Ovary (tissue), 9 donors: ENCODE data around the gene SLITRK3. TPM values are rescaled to one million over a fixed set of nuclear protein-coding genes. Genes with fewer than 3 reads are reported as not detected.

ENCODE experiments used
- DNase-seq, 5 donors: peaks; one replicate each; pipeline ENCODE4 v3.0.0-alpha.2; 2019 to 2020
- H3K27ac ChIP-seq, 2 donors: fragments of 200-600 bp; one replicate each; pipeline versions ENCODE4 v1.5.1 to v1.8.0; 2019 to 2022
- H3K27me3 ChIP-seq: fragments of 200-600 bp; one replicate; pipeline ENCODE4 v1.8.0; 2022
- H3K36me3 ChIP-seq: fragments of 200-600 bp; sonication (generic); one replicate; pipeline ENCODE4 v1.5.1; 2019
- H3K4me1 ChIP-seq: one replicate; pipeline ENCODE4 v1.8.1; 2013; ENCODE audit warnings: mild to moderate bottlenecking, moderate library complexity; ENCODE audit not compliant: insufficient read depth
- H3K4me3 ChIP-seq: fragments of 200-600 bp; sonication (generic); one replicate; pipeline ENCODE4 v1.5.1; 2017
- H3K9me3 ChIP-seq, 2 donors: fragments of 200-600 bp in 1 of 2; sonication (generic) in 1 of 2; one replicate each; pipeline versions ENCODE4 v1.5.1 to v1.8.1; 2013 to 2019; ENCODE audit warnings: mild to moderate bottlenecking in 1 of 2, moderate library complexity in 1 of 2
- EP300 ChIP-seq: sonication (generic); formaldehyde crosslinking; IDR thresholded peaks from one replicate; pipeline ENCODE4 v1.6.1; 2017; ENCODE audit warnings: antibody characterized with exemption
- POLR2A ChIP-seq: fragments of 450-650 bp; IDR thresholded peaks from one replicate; pipeline ENCODE4 v1.6.1; 2017; ENCODE audit warnings: antibody characterized with exemption, mild to moderate bottlenecking, moderate library complexity
- WGBS, 3 donors: extraction: QIAGEN DNeasy Blood & Tissue Kit in 1 of 3; methylation state at CpG; one replicate each; pipeline versions ENCODE4 v1.1.5 to v1.1.7; 2013 to 2017; 5-methylcytosine and 5-hydroxymethylcytosine counted together
- intact Hi-C, 4 donors: fragments of 100-400 bp; cut with DNase I; formaldehyde crosslinking; loops; one replicate each; pipeline versions ENCODE4 v1.11.0 to v1.15.1; 2022 to 2023
- polyA plus RNA-seq, 2 donors: library from polyadenylated mRNA; stranded (reverse); fragments of 200-250 nt in 1 of 2; fragments of 350-450 nt in 1 of 2; fragmentation: Illumina TruSeq in 1 of 2; extraction: RNeasy Lipid Tissue Mini Kit (QIAGEN cat#74804) in 1 of 2; gene quantifications; one replicate each; pipeline ENCODE4 v1.2.3, GENCODE V29; 2013 to 2014
- total RNA-seq, 7 donors: library from RNA; depleted of rRNA in 2 of 7; stranded (reverse); fragments of >200 nt in 2 of 7; fragmentation: NEBNext Ultra II Directional in 3 of 7; extraction: Animal tissue kit (Norgen Biotek cat#: 25700) in 3 of 7; gene quantifications; one replicate each; pipeline versions ENCODE4 v1.1.0 to v1.2.4, GENCODE V29; 2016 to 2023
- TF ChIP-seq, protein P1 (sequence below), 3 donors: fragments of 450-650 bp in 2 of 3; fragments of 200-600 bp in 1 of 3; IDR thresholded peaks; one replicate each; pipeline versions ENCODE4 v1.5.1 to v1.8.0; 2016 to 2022; ENCODE audit warnings: antibody characterized with exemption in 3 of 3, mild to moderate bottlenecking in 1 of 3
- donor health status: DM: no; HTN: no; CAD: no; lungs with moderate emphysema.
- donor health status: DM: no; HTN: no; CAD: no.
- donor health status: Bipolar disorder and iron deficiency.
- donor health status: DM: yes; HTN: yes; CAD: no.
- donor health status: DM: no; HTN: no; CAD: no.
- donor health status: DM: yes; HTN: yes; CAD: no.

The SLITRK3 gene
- total and polyA plus RNA-seq, 9 donors, result 0.05 to 7.6 (median 0.71) TPM; not detected in 1

DNA sequence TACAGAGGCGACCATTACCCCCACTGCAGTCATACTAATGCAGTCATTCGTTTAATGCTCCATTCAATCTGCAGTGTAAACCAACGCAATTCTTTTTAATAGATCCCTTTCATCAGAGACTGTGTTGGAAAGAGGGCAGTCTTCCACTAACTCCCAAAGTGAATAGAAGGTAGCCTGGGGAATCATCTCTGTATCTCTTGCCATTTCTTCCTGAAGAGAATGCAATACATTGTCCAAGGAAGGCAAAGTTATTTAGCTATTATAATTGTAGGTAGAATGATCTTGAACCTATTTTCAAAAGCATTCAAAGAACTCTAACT, 1.3 kb upstream of the SLITRK3 start:
- Histone ChIP-seq H3K27ac (no peak overlapping the region), H3K36me3 (no peaks in the 10 kb centered on the region), H3K27me3 (no peaks in the 10 kb centered on the region), H3K9me3 (no peaks in the 10 kb centered on the region), H3K4me1 (peaks cover 2% of the 10 kb centered on the region), H3K4me3 (peak overlapping the region; percentile 39)
- 16 to 24% (median 18%) methylated on average over 3 of the region's 3 CpGs for WGBS, 3 donors
- TF ChIP-seq, protein P1, sequence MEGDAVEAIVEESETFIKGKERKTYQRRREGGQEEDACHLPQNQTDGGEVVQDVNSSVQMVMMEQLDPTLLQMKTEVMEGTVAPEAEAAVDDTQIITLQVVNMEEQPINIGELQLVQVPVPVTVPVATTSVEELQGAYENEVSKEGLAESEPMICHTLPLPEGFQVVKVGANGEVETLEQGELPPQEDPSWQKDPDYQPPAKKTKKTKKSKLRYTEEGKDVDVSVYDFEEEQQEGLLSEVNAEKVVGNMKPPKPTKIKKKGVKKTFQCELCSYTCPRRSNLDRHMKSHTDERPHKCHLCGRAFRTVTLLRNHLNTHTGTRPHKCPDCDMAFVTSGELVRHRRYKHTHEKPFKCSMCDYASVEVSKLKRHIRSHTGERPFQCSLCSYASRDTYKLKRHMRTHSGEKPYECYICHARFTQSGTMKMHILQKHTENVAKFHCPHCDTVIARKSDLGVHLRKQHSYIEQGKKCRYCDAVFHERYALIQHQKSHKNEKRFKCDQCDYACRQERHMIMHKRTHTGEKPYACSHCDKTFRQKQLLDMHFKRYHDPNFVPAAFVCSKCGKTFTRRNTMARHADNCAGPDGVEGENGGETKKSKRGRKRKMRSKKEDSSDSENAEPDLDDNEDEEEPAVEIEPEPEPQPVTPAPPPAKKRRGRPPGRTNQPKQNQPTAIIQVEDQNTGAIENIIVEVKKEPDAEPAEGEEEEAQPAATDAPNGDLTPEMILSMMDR (IDR thresholded peaks at IDR 0.05), result no peak
- TF ChIP-seq EP300 (no peak), POLR2A (no peak)
- no peak for DNase-seq
- intact Hi-C loops, result no loop called here

DNA sequence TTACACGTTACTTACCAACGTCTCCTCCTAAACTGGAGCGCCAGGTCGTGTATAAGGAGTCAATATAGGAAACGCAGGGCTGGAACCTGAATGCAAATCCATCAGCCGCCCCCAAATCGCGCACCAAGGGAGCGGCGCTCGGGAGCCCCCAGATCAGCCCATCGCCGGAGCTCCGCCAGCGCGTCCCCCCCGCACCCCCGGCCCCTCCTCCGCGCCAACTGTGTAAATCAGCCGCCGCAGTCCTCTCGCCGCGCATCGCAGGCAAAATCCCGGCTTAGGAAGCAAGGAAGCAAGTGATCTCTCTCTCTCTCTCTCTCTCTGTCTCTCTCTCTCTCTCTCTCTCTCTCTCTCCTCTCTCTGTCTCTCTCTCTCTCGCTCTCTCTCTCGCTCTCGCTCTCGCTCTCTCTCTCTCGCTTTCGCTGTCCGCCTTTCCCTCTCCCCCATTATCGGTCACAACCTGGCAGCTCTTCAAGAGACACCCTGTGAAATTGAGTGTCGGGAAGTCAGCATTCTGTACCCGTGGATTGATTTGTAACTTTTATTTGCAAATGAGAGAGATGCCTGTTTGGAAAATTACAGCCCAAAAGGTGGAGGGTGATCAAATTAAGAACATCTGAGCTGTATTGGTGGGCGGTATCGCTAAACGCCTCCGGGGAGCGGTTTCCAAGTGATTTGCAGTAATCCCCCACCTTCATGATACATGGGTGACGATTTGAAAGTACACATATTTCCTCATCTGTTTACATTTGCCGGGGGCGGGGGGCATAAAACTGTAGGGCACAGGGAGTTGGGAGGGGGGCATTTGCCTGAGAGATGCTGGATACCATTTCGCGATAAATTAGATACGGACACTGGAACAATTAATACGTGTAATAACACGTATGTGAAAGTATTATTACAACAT, 645 bp upstream of the SLITRK3 start:
- Histone ChIP-seq H3K9me3 (no peaks in the 10 kb centered on the region), H3K27me3 (no peaks in the 10 kb centered on the region), H3K4me1 (peaks cover 2% of the 10 kb centered on the region), H3K36me3 (no peaks in the 10 kb centered on the region), H3K27ac (no peak overlapping the region), H3K4me3 (peak overlapping the region; percentile 39)
- WGBS, 3 donors, result 2% methylated on average over 47 to 50 of the region's 50 CpGs
- DNase-seq, result no peak
- intact Hi-C loops, result no loop called here
- TF ChIP-seq, protein P1 (IDR thresholded peaks at IDR 0.05), result peak in 1 of 3 donors; percentile 26
- TF ChIP-seq EP300 (no peak), POLR2A (no peak)

DNA sequence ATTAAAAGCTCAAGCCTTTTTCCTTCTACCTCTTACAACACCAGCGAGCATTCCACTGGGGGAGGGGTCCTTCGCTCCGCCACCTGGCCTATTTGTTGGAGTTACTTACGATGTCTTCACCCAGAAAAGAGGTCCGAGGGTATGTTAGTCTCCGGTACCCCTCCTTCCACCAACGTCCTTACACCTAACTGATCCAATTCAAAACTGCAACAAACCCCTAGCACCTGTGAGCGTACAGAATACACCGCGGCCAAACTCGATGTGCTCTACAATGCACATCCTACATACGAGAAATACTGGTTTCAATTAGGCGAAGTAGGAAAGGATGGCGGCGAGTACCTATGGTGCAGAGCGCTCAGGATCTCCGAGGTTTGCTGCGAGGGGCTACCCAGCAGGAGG, 944 bp downstream of the SLITRK3 start:
- Histone ChIP-seq H3K27me3 (no peaks in the 10 kb centered on the region), H3K27ac (no peak overlapping the region), H3K9me3 (no peaks in the 10 kb centered on the region), H3K36me3 (no peaks in the 10 kb centered on the region), H3K4me1 (peaks cover 2% of the 10 kb centered on the region), H3K4me3 (peak overlapping the region; percentile 39)
- WGBS, 3 donors, result 4 to 15% (median 11%) methylated on average over 18 of the region's 18 CpGs
- DNase-seq, result no peak
- intact Hi-C loops, result no loop called here
- TF ChIP-seq POLR2A (no peak), EP300 (no peak)
- TF ChIP-seq, protein P1 (IDR thresholded peaks at IDR 0.05), result no peak

DNA sequence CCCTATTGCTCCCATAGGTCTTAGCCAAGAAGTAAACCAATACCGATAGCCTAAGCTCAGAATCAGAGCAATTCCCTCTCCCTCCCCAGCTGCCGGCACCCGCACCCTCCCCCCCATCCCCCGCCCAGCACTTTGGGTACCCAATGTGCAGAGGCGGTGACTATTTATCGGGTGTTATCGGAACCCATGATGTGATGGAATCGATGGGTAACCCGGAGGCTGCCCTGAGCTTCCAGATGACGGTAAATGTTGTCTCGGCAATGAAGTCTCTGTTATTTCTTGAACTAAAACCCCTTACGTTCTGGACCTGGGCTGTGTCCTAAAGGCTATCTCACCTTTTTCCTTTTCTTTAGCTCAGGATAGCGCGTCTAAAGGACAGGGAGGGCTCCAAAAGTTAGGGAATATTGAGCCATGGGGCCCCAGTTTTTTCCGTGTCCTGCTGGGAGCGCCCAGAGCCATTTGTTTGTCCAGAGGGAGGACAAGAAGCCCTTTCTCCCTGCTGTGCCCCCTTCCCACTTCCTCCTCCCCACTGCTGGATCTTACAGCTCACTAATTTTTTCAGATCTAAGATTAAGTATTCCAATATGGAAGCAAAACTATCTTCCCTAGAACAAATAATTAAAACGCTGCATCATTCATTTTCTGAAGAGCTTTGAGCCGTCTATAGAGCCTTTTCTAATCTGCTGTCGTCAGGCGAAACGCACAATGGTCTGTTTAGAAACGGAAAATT, 1.5 kb downstream of the SLITRK3 start:
- Histone ChIP-seq H3K27me3 (no peaks in the 10 kb centered on the region), H3K4me1 (peaks cover 2% of the 10 kb centered on the region), H3K36me3 (no peaks in the 10 kb centered on the region), H3K9me3 (no peaks in the 10 kb centered on the region), H3K27ac (no peak overlapping the region), H3K4me3 (peak overlapping the region; percentile 39)
- DNase-seq, result no peak
- intact Hi-C loops, result no loop called here
- 11 to 22% (median 19%) methylated on average over 22 of the region's 22 CpGs for WGBS, 3 donors
- TF ChIP-seq EP300, result no peak
